CD4-positive, alpha-beta T cell treated with Interleukin-2 at 100 ng/mL for 4 hours (primary cell): ENCODE results near the gene SHISA4.
"Not testable (repeated sequence)": the region's sequence is repeated elsewhere in the genome, so short reads cannot be mapped to it uniquely, and the experiment has no call there.

Source experiments
- DNase-seq: peaks from one replicate; pipeline ENCODE4 v3.0.0-alpha.2; 2020; ENCODE audit warnings: low spot score

SHISA4 gene

GRCh38 chr1:201933840-201934430 is 45.2 kb downstream of the SHISA4 start:
- no peak for DNase-seq

GRCh38 chr1:201937624-201938213 is 49.0 kb downstream of the SHISA4 start:
- no peak for DNase-seq

- no peak for DNase-seq
Observed at GRCh38 chr1:201938440-201939035, 49.8 kb downstream of the SHISA4 start.

- DNase-seq, result no peak
Observed at GRCh38 chr1:201939148-201939547, 50.5 kb downstream of the SHISA4 start.

- no peak for DNase-seq
Observed at GRCh38 chr1:201939574-201939973, 50.9 kb downstream of the SHISA4 start.

- not testable (repeated sequence) for DNase-seq
Observed at GRCh38 chr1:201940316-201940715, 51.6 kb downstream of the SHISA4 start.

- DNase-seq, result no peak
Observed at GRCh38 chr1:201941420-201942128, 52.9 kb downstream of the SHISA4 start.

GRCh38 chr1:201942129-201942495 is 53.4 kb downstream of the SHISA4 start:
- DNase-seq, result no peak
